Measurements from ENCODE around the gene SULT1A1.
"Not testable (repeated sequence)": the region's sequence is repeated elsewhere in the genome, so short reads cannot be mapped to it uniquely, and the experiment has no call there.

SULT1A1 gene

GRCh38 chr16:28606291-28607115 lies 3.3 kb downstream of the SULT1A1 start:
- no peaks in the 10 kb centered on the region for H3K36me3 ChIP-seq (ENCODE audit: control insufficient read depth, insufficient read depth, low read length)
- no peaks in the 10 kb centered on the region for H3K9me3 ChIP-seq (ENCODE audit: control insufficient read depth, low read length)

GRCh38 chr16:28604186-28604565 lies 5.7 kb downstream of the SULT1A1 start:
- Histone ChIP-seq H3K4me3 (ENCODE audit: low read length) (no peak overlapping the region), H3K9ac (ENCODE audit: low read length) (no peak overlapping the region), H3K27me3 (ENCODE audit: control insufficient read depth, insufficient read depth, low read length) (no peaks in the 10 kb centered on the region), H3K9me3 (ENCODE audit: control insufficient read depth, low read length) (no peaks in the 10 kb centered on the region), H3K4me1 (ENCODE audit: control insufficient read depth, insufficient read depth, low read length) (peaks cover 6% of the 10 kb centered on the region), H3K36me3 (ENCODE audit: control insufficient read depth, insufficient read depth, low read length) (no peaks in the 10 kb centered on the region)

More at GRCh38 chr16:28606291-28607115, 3.3 kb downstream of the SULT1A1 start:
- Histone ChIP-seq H3K27me3 (ENCODE audit: control insufficient read depth, insufficient read depth, low read length) (no peaks in the 10 kb centered on the region), H3K4me1 (ENCODE audit: control insufficient read depth, insufficient read depth, low read length) (peaks cover 22% of the 10 kb centered on the region), H3K9ac (ENCODE audit: low read length) (no peak overlapping the region), H3K4me3 (ENCODE audit: low read length) (no peak overlapping the region)

GRCh38 chr16:28603381-28604185 lies 6.3 kb downstream of the SULT1A1 start:
- no peaks in the 10 kb centered on the region for H3K36me3 ChIP-seq (ENCODE audit: control insufficient read depth, insufficient read depth, low read length)
- no peaks in the 10 kb centered on the region for H3K9me3 ChIP-seq (ENCODE audit: control insufficient read depth, low read length)
- no peak overlapping the region for H3K4me3 ChIP-seq (ENCODE audit: low read length)
- H3K4me1 ChIP-seq (ENCODE audit: control insufficient read depth, insufficient read depth, low read length) = no peaks in the 10 kb centered on the region
- H3K27me3 ChIP-seq (ENCODE audit: control insufficient read depth, insufficient read depth, low read length) = no peaks in the 10 kb centered on the region
- no peak overlapping the region for H3K9ac ChIP-seq (ENCODE audit: low read length)

- Histone ChIP-seq H3K4me3 (ENCODE audit: low read length) (no peak overlapping the region), H3K27me3 (ENCODE audit: control insufficient read depth, insufficient read depth, low read length) (no peaks in the 10 kb centered on the region), H3K9me3 (ENCODE audit: control insufficient read depth, low read length) (no peaks in the 10 kb centered on the region), H3K4me1 (ENCODE audit: control insufficient read depth, insufficient read depth, low read length) (peaks cover under 1% of the 10 kb centered on the region), H3K36me3 (ENCODE audit: control insufficient read depth, insufficient read depth, low read length) (no peaks in the 10 kb centered on the region), H3K9ac (ENCODE audit: low read length) (no peak overlapping the region)
These were observed 7.3 kb downstream of the SULT1A1 start for GRCh38 chr16:28602529-28602928.

GRCh38 chr16:28602062-28602461 lies 7.8 kb downstream of the SULT1A1 start:
- not testable (repeated sequence) for H3K9me3 ChIP-seq (ENCODE audit: control insufficient read depth, low read length); H3K9ac ChIP-seq (ENCODE audit: low read length); H3K4me3 ChIP-seq (ENCODE audit: low read length); H3K4me1 ChIP-seq (ENCODE audit: control insufficient read depth, insufficient read depth, low read length); H3K36me3 ChIP-seq (ENCODE audit: control insufficient read depth, insufficient read depth, low read length); H3K27me3 ChIP-seq (ENCODE audit: control insufficient read depth, insufficient read depth, low read length)

GRCh38 chr16:28601589-28601988 lies 8.3 kb downstream of the SULT1A1 start:
- H3K27me3 ChIP-seq (ENCODE audit: control insufficient read depth, insufficient read depth, low read length); H3K9ac ChIP-seq (ENCODE audit: low read length); H3K4me1 ChIP-seq (ENCODE audit: control insufficient read depth, insufficient read depth, low read length); H3K4me3 ChIP-seq (ENCODE audit: low read length); H3K9me3 ChIP-seq (ENCODE audit: control insufficient read depth, low read length); H3K36me3 ChIP-seq (ENCODE audit: control insufficient read depth, insufficient read depth, low read length): not testable (repeated sequence)

GRCh38 chr16:28600965-28601364 lies 8.9 kb downstream of the SULT1A1 start:
- not testable (repeated sequence) for H3K36me3 ChIP-seq (ENCODE audit: control insufficient read depth, insufficient read depth, low read length); H3K27me3 ChIP-seq (ENCODE audit: control insufficient read depth, insufficient read depth, low read length); H3K9me3 ChIP-seq (ENCODE audit: control insufficient read depth, low read length); H3K9ac ChIP-seq (ENCODE audit: low read length); H3K4me3 ChIP-seq (ENCODE audit: low read length)
- H3K4me1 ChIP-seq (ENCODE audit: control insufficient read depth, insufficient read depth, low read length) = peaks cover 15% of the 10 kb centered on the region

- H3K27me3 ChIP-seq (ENCODE audit: control insufficient read depth, insufficient read depth, low read length); H3K36me3 ChIP-seq (ENCODE audit: control insufficient read depth, insufficient read depth, low read length); H3K9me3 ChIP-seq (ENCODE audit: control insufficient read depth, low read length); H3K4me3 ChIP-seq (ENCODE audit: low read length); H3K9ac ChIP-seq (ENCODE audit: low read length): not testable (repeated sequence)
- peaks cover 15% of the 10 kb centered on the region for H3K4me1 ChIP-seq (ENCODE audit: control insufficient read depth, insufficient read depth, low read length)
These were observed 10.2 kb downstream of the SULT1A1 start for GRCh38 chr16:28599377-28600285.

- Histone ChIP-seq H3K4me3 (ENCODE audit: low read length) (no peak overlapping the region), H3K36me3 (ENCODE audit: control insufficient read depth, insufficient read depth, low read length) (no peaks in the 10 kb centered on the region), H3K9ac (ENCODE audit: low read length) (no peak overlapping the region), H3K27me3 (ENCODE audit: control insufficient read depth, insufficient read depth, low read length) (no peaks in the 10 kb centered on the region), H3K4me1 (ENCODE audit: control insufficient read depth, insufficient read depth, low read length) (peaks cover 15% of the 10 kb centered on the region), H3K9me3 (ENCODE audit: control insufficient read depth, low read length) (no peaks in the 10 kb centered on the region)
These were observed 12.1 kb downstream of the SULT1A1 start for GRCh38 chr16:28597692-28598261.

GRCh38 chr16:28596840-28597691 lies 12.8 kb downstream of the SULT1A1 start, which contains the start of gene SULT1A2:
SULT1A2 (minus strand) TSS chr16:28597050; CDS start chr16:28595930, 1,120 bp downstream.
- H3K4me3 ChIP-seq (ENCODE audit: low read length) = no peak within 1 kb of the TSS
- no peaks in the 10 kb centered on the region for H3K36me3 ChIP-seq (ENCODE audit: control insufficient read depth, insufficient read depth, low read length)
- H3K9ac ChIP-seq (ENCODE audit: low read length) = peak within 1 kb of the TSS; percentile 18
- no peaks in the 10 kb centered on the region for H3K27me3 ChIP-seq (ENCODE audit: control insufficient read depth, insufficient read depth, low read length)
- peaks cover 15% of the 10 kb centered on the region for H3K4me1 ChIP-seq (ENCODE audit: control insufficient read depth, insufficient read depth, low read length)
- no peaks in the 10 kb centered on the region for H3K9me3 ChIP-seq (ENCODE audit: control insufficient read depth, low read length)

Data from mucosa of stomach (tissue), 1 donor.